GM20000 (cell line): ENCODE results near the gene MEGF9.

Source experiments
- DNase-seq: peaks from one replicate; pipeline ENCODE4 v3.0.0; 2012; ENCODE audit warnings: low spot score
- TF ChIP-seq, protein P1 (sequence below): IDR thresholded peaks from 2 replicates; pipeline ENCODE4 v1.5.1; 2012; ENCODE audit warnings: mild to moderate bottlenecking, control low read depth; ENCODE audit errors: extremely low read depth, missing control alignments

The MEGF9 gene

DNA sequence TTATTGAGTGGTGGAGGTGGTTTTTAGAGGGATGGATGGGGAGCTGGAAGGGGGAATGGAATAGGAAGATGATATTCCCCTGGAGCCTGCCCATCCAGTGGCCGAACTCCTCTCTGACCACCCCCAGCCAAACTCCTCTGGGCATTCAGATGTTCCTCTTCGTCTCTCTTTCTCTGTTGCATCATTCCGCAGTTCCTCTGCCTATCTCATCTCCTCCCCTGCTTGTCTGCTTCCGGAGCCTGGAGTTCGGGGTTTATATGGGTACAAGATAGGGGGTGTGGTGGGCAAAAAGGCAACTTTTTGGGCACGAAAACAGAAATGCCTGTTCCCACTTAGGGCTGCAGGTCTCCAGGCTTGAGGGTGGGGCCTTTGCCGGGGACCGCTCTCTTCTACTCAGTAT is 122.1 kb downstream of the MEGF9 start:
- no peak for DNase-seq
- TF ChIP-seq, protein P1, sequence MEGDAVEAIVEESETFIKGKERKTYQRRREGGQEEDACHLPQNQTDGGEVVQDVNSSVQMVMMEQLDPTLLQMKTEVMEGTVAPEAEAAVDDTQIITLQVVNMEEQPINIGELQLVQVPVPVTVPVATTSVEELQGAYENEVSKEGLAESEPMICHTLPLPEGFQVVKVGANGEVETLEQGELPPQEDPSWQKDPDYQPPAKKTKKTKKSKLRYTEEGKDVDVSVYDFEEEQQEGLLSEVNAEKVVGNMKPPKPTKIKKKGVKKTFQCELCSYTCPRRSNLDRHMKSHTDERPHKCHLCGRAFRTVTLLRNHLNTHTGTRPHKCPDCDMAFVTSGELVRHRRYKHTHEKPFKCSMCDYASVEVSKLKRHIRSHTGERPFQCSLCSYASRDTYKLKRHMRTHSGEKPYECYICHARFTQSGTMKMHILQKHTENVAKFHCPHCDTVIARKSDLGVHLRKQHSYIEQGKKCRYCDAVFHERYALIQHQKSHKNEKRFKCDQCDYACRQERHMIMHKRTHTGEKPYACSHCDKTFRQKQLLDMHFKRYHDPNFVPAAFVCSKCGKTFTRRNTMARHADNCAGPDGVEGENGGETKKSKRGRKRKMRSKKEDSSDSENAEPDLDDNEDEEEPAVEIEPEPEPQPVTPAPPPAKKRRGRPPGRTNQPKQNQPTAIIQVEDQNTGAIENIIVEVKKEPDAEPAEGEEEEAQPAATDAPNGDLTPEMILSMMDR, result no peak

DNA sequence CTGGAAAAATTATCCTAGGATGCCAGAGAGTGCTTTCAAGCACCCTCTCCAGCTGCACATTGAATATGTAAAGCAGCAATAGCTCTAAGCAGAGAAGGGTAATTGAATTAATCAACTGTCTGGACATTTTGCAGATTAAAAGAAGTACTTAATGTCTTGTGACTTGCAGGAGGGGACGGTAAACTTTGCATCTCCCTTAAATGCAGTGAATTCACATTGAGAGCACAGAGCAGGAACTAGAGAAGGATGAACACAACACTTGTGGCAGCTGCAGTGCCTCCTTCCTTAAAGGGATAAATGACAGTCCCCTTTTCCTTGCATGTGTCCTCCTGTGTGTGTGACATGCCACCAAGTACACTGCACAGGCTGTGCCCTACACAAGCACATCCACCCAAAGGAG is 126.9 kb downstream of the MEGF9 start:
- TF ChIP-seq, protein P1, result no peak
- no peak for DNase-seq

DNA sequence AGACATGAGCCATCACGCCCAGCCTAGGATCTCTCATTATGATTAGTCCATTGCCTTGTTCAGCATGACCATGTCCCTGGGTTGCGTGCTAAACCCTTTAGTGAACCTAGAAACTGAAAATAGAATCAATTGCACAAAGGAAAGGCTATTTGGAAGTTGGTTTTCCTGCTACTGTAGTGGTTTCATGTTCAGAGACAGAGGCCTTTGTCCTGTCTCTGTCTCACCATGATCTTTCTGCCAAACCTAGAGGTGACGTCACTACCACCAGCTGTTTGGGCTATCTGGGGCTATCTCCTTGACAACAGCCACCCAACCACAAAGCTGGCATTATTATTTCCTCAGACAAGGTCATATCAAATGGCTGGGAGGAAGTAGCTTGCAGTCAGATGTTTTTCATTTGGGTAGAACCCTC is 130.3 kb downstream of the MEGF9 start:
- peak; percentile 28 for DNase-seq

DNA sequence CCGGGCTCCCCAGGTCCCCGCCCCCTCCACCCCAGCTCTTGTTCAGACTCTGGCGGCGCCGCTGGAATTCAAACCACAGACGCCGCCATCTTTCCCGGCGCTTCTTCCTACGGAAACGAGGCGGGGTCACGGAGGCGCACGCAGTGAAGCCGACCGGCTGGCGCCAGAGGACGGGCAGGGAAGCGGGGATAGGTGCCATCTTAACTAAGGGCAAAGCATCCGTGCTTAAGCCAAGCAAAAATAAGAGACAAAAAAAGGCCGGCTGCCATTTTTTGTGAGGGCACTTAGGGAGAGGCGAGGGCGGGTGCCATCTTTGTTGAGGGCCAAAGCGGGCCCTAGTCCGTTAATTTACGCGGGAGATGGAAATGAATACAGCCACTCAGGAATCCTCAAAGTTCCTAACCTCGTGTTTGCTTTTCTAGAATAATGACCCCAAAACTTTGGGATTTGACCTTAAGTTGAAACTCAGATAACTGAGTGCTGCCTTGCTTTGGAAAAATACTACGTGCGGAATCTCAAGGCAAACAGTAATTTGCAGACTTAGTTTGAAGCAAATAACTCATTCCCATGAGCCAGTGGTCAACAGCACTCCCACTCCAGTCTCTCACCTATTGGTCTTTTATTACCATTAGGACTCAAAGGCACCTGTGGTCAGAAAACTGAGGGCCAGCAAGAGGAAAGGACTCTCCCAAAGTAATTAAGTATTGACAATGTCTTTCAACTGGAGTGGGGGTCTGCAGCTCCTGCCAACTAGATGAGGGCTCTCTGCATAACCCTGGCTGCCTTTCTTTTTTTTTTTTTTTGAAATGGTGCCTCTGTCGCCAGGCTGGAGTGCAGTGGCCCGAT is 134.0 kb downstream of the MEGF9 start, which contains the start of gene CDK5RAP2:
CDK5RAP2 (minus strand) TSS at position 117 of the 846 bp plus-strand sequence. CDS start 189 bp downstream, outside the sequence.
- TF ChIP-seq, protein P1, result no peak
- DNase-seq, result peak; percentile 90

More for the DNA sequence above, 130.3 kb downstream of the MEGF9 start:
- TF ChIP-seq, protein P1, result no peak

DNA sequence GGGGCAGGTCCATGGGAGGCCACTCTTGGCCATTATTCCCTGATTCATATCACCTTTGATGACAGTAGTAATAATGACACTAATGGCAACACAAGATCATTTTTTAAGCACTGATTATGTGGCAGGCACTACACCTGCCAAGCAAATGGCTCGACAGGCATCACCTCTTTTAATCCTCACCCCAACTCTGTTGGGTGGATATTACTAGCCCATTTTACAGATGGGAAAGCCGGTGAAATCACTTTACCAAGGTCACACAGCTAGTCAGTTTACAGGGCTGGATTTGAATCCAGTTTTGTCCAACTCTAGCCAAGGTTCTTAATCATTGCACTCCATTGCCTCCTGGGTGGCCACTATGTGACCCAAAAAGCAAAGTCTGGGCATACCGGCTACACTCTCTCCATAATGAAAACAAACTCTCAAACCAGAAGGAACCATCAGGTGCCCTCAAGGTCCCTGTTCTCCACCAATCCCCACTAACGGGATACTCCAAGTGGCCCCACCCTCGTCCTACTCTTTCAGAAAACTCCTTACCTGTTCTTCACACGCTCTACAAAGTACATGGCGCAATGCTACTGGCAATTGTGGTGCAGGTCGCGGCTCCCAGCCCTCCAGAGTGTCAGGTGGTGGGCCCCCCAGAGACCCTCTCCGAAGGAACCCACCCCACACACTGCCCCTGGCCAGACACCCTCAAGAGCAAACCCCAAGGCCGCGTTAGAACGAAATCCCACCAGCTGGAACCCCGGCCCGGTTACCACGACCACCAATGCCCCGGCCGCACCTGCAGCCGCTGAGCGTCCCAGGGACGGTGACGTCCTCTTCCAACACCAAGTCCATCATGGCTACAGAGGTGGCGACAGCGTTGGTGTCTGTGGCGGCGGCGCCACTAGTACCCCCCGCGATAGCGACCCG is 134.9 kb downstream of the MEGF9 start:
- TF ChIP-seq, protein P1, result no peak
- peak; percentile 16 for DNase-seq

DNA sequence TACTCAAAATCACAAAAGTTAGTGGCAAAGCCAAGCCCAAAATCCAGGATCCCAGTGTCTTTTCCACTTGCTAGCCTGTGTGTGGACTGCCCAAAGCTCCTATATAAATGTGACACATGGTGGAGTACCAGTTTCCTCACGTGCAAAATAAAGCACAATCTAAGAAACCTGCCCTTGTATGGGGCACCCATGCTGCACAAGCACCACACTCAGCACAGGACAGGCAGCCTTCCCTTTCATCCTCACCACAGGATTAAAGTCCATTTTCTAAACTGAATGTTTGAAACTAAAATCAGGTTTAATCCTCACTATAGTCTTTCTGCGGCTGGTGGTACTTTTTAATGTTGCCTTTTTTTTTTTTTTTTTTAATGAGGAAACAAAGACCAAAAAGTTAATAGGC is 139.8 kb downstream of the MEGF9 start:
- TF ChIP-seq, protein P1, result no peak
- no peak for DNase-seq
